ENCODE results near the gene ACO2.
"Not testable (repeated sequence)": the region's sequence is repeated elsewhere in the genome, so short reads cannot be mapped to it uniquely, and the experiment has no call there.

GRCh38 chr22:41440511-41440910 lies 28.4 kb upstream of the ACO2 start:
- not testable (repeated sequence) for TF ChIP-seq POLR2A, CTCF (IDR thresholded peaks at IDR 0.05)

All from body of pancreas (tissue), 4 donors.